SIG-M5 treated with dmso at 0.1 percent for 504 hours (cell line): Measurements from ENCODE around the gene TMEM116.
A peak's percentile ranks its signal among the peaks of the same experiment; 100 is the strongest.
"Not testable (repeated sequence)": the region's sequence is repeated elsewhere in the genome, so short reads cannot be mapped to it uniquely, and the experiment has no call there.

Experiments used
- DNase-seq: peaks from one replicate; lab custom pipeline; 2025; ENCODE audit not compliant: unreplicated experiment; lab: John Stamatoyannopoulos, UW

The TMEM116 gene

GRCh38 chr12:112010415-112011344 lies 2.3 kb downstream of the TMEM116 start:
- no peak for DNase-seq

GRCh38 chr12:112009596-112009995 lies 3.4 kb downstream of the TMEM116 start:
- DNase-seq: not testable (repeated sequence)

- DNase-seq: no peak
Measured at GRCh38 chr12:112008918-112009317, 4.0 kb downstream of the TMEM116 start.

GRCh38 chr12:112007945-112008344 lies 5.0 kb downstream of the TMEM116 start:
- no peak for DNase-seq

- peak; percentile 32 for DNase-seq
Measured at GRCh38 chr12:112005419-112006395, 7.3 kb downstream of the TMEM116 start.

GRCh38 chr12:112004041-112004440 lies 8.9 kb downstream of the TMEM116 start:
- no peak for DNase-seq

- no peak for DNase-seq
Measured at GRCh38 chr12:112001576-112001975, 11.4 kb downstream of the TMEM116 start.

- no peak for DNase-seq
Measured at GRCh38 chr12:112000820-112001219, 12.1 kb downstream of the TMEM116 start.

- DNase-seq: not testable (repeated sequence)
Measured at GRCh38 chr12:111999129-111999528, 13.8 kb downstream of the TMEM116 start.

GRCh38 chr12:111998015-111998414 lies 14.9 kb downstream of the TMEM116 start:
- DNase-seq: no peak

GRCh38 chr12:111997300-111997699 lies 15.7 kb downstream of the TMEM116 start:
- DNase-seq: no peak

GRCh38 chr12:111995782-111996480 lies 17.0 kb downstream of the TMEM116 start:
- no peak for DNase-seq

GRCh38 chr12:111994211-111995111 lies 18.5 kb downstream of the TMEM116 start:
- peak; percentile 91 for DNase-seq

- no peak for DNase-seq
Measured at GRCh38 chr12:111993292-111994150, 19.4 kb downstream of the TMEM116 start.

GRCh38 chr12:111992464-111992863 lies 20.5 kb downstream of the TMEM116 start:
- no peak for DNase-seq

- DNase-seq: no peak
Measured at GRCh38 chr12:111991946-111992345, 21.0 kb downstream of the TMEM116 start.

- no peak for DNase-seq
Measured at GRCh38 chr12:111991535-111991934, 21.4 kb downstream of the TMEM116 start.

- no peak for DNase-seq
Measured at GRCh38 chr12:111984820-111985219, 28.1 kb downstream of the TMEM116 start.

- DNase-seq: no peak
Measured at GRCh38 chr12:111981987-111982386, 31.0 kb downstream of the TMEM116 start.
